ENCODE results near the gene CDYL2. TPM values are rescaled to one million over a fixed set of nuclear protein-coding genes. Genes with fewer than 3 reads are reported as not detected.
A peak's percentile ranks its signal among the peaks of the same experiment; 100 is the strongest.

CDYL2 gene
- total RNA-seq, 1 donor from 2014 or later: 3.4 TPM

DNA sequence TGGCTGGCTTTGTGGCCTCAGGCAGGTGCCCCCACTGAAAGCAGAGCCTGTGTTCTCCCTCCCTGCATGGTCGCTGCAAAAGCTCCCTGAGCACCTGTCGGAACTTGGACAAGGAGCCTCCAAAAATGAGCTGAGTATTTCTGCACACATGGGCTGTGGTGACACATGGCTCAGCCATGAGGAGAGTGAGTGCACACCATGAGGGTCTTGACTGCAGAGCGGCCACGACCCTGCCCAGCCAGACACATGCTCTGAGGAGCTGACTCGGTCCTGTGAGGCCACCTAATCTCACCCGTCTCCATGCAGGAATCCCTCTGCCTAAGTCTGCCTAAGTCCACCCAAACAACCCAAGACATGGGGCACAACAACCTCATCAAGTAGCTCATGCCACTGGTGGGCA, 134.7 kb downstream of the CDYL2 start:
- H3K4me3 Mint-ChIP-seq: no peak overlapping the region
- H3K27me3 Mint-ChIP-seq: peaks cover 14% of the 10 kb centered on the region

DNA sequence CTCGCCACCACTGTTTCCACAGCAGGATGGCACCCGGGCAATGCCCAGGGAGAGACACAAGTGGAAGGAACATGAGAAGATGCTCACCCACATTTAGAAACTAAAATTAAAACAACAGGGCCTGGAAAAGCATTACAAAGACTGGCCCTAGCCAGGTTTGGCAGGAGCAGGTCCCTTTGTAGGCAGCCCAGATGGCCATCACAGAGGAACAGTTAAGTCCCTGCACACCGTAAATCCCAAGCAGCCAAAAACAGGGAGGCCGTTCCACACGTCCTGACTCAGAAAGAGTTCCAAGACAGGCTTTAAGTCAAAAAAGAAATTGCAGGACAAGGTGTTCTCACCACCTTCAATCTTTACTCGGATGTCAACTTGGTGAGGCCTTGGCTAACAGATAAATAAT, 136.5 kb downstream of the CDYL2 start:
- no peak for DNase-seq
- H3K4me1 Mint-ChIP-seq: peaks cover 38% of the 10 kb centered on the region
- H3K4me3 Mint-ChIP-seq: no peak overlapping the region
- H3K9me3 Mint-ChIP-seq: no peaks in the 10 kb centered on the region
- TF ChIP-seq, protein P1, sequence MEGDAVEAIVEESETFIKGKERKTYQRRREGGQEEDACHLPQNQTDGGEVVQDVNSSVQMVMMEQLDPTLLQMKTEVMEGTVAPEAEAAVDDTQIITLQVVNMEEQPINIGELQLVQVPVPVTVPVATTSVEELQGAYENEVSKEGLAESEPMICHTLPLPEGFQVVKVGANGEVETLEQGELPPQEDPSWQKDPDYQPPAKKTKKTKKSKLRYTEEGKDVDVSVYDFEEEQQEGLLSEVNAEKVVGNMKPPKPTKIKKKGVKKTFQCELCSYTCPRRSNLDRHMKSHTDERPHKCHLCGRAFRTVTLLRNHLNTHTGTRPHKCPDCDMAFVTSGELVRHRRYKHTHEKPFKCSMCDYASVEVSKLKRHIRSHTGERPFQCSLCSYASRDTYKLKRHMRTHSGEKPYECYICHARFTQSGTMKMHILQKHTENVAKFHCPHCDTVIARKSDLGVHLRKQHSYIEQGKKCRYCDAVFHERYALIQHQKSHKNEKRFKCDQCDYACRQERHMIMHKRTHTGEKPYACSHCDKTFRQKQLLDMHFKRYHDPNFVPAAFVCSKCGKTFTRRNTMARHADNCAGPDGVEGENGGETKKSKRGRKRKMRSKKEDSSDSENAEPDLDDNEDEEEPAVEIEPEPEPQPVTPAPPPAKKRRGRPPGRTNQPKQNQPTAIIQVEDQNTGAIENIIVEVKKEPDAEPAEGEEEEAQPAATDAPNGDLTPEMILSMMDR (IDR thresholded peaks at IDR 0.05): no peak
- H3K36me3 Mint-ChIP-seq (ENCODE audit: low read depth): no peaks in the 10 kb centered on the region
- no peak overlapping the region for H3K27ac Mint-ChIP-seq
- ChIA-PET CTCF (no interaction called here), POLR2A (no interaction called here)
- no peak for ATAC-seq (ENCODE audit: low read depth)
- intact Hi-C loops (cut with micrococcal nuclease): no loop called here
- H3K27me3 Mint-ChIP-seq: peaks cover 10% of the 10 kb centered on the region

More for the DNA sequence above, 134.7 kb downstream of the CDYL2 start:
- ATAC-seq (ENCODE audit: low read depth): no peak
- no peak for DNase-seq
- no peaks in the 10 kb centered on the region for H3K9me3 Mint-ChIP-seq
- ChIA-PET POLR2A (no interaction called here), CTCF (no interaction called here)
- H3K27ac Mint-ChIP-seq: peak overlapping the region; percentile 71
- H3K4me1 Mint-ChIP-seq: peaks cover 42% of the 10 kb centered on the region
- intact Hi-C loops (cut with micrococcal nuclease): loop anchor here (2.0 to 10.0 kb wide), 7 partner anchors 19 to 1915 kb away; partner anchors contain the start of genes CDYL2, CENPN, CMC2 and GAN
- TF ChIP-seq, protein P1 (IDR thresholded peaks at IDR 0.05): no peak
- no peaks in the 10 kb centered on the region for H3K36me3 Mint-ChIP-seq (ENCODE audit: low read depth)

DNA sequence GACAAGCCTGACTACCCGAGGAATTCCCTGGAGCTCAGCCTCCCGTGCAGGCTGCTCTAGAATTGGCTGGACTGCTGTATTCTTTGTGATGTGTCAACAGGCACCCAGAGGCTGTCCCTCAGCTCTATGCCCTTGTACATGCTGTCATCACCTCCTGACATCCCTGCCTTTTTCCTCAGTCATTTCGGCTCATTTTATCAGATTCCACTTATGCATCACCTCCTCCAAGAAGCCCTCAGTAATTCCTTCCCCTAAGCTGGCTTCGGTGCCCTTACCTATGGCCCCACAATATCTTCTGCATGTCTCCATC, 137.2 kb downstream of the CDYL2 start:
- ChIA-PET POLR2A (no interaction called here), CTCF (no interaction called here)
- DNase-seq: no peak
- ATAC-seq (ENCODE audit: low read depth): no peak
- Mint-ChIP-seq H3K4me3 (no peak overlapping the region), H3K9me3 (no peaks in the 10 kb centered on the region), H3K27me3 (peaks cover 10% of the 10 kb centered on the region), H3K27ac (no peak overlapping the region), H3K4me1 (peaks cover 35% of the 10 kb centered on the region), H3K36me3 (ENCODE audit: low read depth) (no peaks in the 10 kb centered on the region)
- intact Hi-C loops (cut with micrococcal nuclease): no loop called here
- TF ChIP-seq, protein P1 (IDR thresholded peaks at IDR 0.05): no peak

DNA sequence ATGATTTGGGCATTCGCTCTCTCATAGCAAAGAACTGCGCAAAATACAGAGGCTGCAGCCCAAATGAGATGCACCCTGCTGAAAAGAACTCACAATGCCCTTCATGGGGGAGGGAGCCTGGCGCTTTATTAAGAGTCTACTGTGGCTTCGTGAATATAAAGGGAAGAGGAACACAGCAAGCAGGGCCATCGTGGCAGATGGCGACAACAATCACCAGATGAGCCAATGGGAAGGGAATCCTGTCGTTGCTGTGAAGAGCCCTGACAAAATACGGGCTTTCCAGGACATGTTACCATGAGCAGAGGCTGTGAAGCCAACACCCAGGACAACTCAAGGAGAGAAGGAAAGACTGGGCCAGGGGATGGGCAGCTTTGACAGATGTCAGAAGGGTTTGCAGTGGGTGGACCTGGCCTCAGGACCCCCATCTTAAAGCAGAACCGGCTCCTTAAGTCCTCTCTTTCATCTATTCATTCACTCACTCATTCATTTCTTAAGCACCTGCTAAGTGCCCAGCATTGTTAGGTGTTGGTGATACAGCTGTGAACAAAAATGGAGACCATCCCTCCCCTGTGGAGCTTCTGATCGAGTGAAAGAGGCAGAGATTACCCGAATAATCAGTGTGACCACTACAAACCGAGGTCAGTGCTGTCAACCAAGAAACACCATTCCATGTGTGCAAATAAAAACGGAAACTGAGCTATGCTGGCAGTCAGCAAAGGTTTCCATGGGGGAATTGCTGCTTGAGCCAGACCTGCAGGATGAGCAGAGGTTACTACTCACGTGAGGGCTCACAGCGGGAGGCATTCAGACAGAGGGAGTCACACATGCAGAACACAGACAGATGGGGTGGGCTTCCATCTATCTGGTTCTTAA, 137.8 kb downstream of the CDYL2 start:
- POLR2A ChIA-PET: no interaction called here
- CTCF ChIA-PET: no interaction called here
- Mint-ChIP-seq H3K27ac (no peak overlapping the region), H3K36me3 (ENCODE audit: low read depth) (no peaks in the 10 kb centered on the region), H3K4me1 (peaks cover 29% of the 10 kb centered on the region), H3K4me3 (no peak overlapping the region), H3K27me3 (peaks cover 10% of the 10 kb centered on the region), H3K9me3 (no peaks in the 10 kb centered on the region)
- ATAC-seq (ENCODE audit: low read depth): no peak
- TF ChIP-seq, protein P1 (IDR thresholded peaks at IDR 0.05): no peak
- intact Hi-C loops (cut with micrococcal nuclease): no loop called here
- no peak for DNase-seq

DNA sequence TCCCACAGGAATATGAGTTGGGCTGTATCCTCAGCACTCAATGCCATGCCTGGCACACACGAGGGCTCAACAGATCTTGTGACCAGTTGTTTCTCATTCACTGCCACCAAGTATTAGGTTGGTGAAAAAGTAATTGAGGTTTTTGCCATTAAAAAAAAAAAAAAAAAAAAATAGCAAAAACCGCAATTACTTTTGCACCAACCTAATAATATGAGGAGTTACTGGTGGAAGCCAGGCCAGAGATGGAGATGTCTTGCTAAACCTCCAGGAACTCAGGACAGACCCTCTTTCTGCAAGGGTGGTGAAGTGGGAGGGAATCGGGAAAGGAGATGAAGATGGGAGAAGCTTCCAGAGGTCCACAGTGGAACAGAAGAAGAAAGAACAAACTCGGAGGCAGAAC, 139.0 kb downstream of the CDYL2 start:
- Mint-ChIP-seq H3K36me3 (ENCODE audit: low read depth) (no peaks in the 10 kb centered on the region), H3K27me3 (peaks cover 10% of the 10 kb centered on the region), H3K4me1 (peaks cover 16% of the 10 kb centered on the region), H3K4me3 (no peak overlapping the region), H3K9me3 (peaks cover 5% of the 10 kb centered on the region), H3K27ac (no peak overlapping the region)
- ChIA-PET POLR2A (no interaction called here), CTCF (no interaction called here)
- intact Hi-C loops (cut with micrococcal nuclease): no loop called here
- no peak for DNase-seq
- no peak for ATAC-seq (ENCODE audit: low read depth)
- TF ChIP-seq, protein P1 (IDR thresholded peaks at IDR 0.05): no peak
